Stimulated activated naive CD8-positive, alpha-beta T cell treated with anti-CD3 and anti-CD28 coated beads, Interleukin-15, Interleukin-2, amounts not matched to agents 100 U/mL and 50 U/mL, for 24 hours (primary cell): ENCODE data around the gene HSPA12A.

ENCODE experiments used
- ATAC-seq: fragments of 150-1000 bp; cut with Tn5 transposase; one replicate; pipeline ENCODE4 v1.10.0; 2021
- DNase-seq: peaks from one replicate; pipeline ENCODE4 v3.0.0; 2021

HSPA12A gene

DNA sequence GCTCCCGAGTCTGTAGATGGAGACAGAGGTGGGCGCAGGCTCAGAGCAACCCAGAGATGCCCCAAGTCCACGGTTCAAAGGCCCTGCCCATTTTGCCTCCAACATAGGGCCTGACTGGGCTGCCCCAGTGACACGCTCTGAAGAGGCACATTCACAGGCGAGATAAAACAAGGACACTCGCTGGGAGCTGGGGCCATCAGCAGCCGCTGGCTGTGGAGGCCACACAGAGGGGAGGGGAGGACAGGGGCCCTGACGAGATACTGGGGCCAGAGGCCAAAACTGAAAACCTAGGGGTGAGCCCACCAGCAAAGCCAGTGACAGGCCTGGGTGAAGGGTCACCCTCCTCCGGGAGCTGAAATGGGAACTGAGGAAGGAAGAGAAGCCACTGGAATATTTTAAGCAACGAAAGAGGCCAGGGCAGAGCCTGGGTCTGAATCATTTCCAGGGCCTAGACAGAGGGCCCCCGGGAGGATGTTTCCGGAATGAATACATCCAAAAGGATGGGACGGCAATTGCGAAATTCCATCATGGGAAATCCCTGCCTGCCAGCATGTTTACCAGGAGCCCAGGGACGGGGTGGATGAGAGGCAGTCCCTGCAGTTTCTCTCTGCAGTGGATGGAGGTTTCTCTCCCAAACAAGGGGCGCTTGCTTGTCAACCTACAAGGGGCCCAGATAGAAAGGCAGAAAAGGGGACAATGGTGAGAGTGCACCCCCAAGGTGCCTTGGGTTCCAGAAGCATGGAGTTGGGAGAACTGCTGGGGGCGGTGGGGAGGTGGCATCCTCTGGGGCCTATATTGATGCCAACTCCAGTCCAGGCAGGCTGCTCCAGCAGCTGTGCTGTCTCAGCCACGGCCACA is 29.0 kb upstream of the HSPA12A start:
- ATAC-seq (no peak), DNase-seq (no peak)

DNA sequence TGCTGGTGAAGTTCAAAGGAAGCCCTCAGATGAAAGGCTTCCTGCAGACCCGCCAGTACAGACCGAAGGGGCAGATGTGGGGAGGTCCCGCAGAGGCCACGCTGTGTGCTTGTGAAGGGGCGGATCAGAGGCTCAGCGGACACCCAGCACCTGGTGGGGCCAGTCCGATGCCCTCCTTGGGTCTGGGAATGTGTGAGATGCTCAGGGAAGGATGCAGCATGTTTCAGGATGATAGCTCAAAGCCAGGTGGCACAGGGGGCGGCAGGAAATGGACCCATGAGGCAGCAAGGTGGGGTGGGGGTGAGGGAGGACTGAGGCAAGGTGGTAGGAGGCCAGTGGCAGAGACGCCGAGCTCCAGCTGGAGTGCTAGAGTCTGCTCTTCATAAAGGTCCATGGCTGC is 27.9 kb upstream of the HSPA12A start:
- no peak for ATAC-seq
- DNase-seq = no peak

DNA sequence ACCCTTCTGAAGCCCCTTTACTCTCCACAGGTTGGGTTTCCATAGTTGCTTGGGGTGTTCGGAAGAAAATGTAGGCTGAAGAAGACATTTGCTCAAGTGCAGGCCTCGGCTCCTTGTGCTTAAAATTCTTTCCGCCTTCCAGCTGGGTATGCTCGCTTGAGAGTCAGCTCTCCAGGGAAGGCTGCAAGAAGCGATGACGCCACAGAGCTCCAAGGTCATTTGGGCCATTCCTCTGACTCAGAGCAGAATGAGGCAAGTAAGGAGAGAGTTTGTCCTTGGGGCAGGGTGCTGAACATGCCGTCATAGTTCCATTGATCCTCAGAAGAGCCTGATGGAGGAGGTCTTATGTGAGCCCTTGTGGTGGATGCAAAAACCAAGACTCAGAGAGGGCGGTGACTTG is 27.4 kb upstream of the HSPA12A start:
- DNase-seq = no peak

GRCh38 chr10:116769368-116769767 is 27.0 kb upstream of the HSPA12A start:
- DNase-seq (no peak), ATAC-seq (no peak)

More for the DNA sequence above, 27.4 kb upstream of the HSPA12A start:
- no peak for ATAC-seq

GRCh38 chr10:116768786-116769185 is 26.4 kb upstream of the HSPA12A start:
- DNase-seq = no peak
- ATAC-seq = no peak

GRCh38 chr10:116766837-116767634 is 24.7 kb upstream of the HSPA12A start:
- ATAC-seq = no peak
- DNase-seq = no peak

DNA sequence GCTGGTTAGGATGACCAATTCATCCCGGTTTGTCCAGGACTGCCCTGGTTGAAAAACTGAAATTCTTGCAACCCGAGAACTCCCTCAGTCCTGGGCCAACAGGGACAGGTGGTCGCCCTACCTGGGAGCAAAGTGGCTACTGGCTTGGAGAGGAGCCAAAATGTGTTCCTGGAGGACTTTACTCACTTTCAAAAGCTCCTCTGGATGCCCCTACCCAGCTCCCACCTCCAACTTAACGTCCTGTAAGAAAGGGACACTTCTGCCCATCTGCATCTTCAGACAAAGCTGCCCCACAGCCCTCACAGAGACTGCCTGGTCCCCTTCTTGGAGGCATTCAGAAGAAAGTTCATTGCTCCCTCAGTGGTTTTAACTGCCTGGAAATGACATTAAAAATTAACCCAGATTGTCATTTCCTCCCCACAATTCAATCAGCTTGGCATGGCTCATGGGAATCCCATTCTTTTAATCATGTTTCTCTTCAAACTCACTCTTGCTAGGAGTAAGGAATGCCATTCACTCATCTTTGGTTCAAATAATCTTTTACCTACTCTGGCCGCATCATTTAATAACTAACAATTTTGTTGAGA is 24.0 kb upstream of the HSPA12A start:
- ATAC-seq (no peak), DNase-seq (no peak)

- ATAC-seq (no peak), DNase-seq (peak; percentile 55)
Observed at GRCh38 chr10:116765648-116766081, 23.3 kb upstream of the HSPA12A start.

DNA sequence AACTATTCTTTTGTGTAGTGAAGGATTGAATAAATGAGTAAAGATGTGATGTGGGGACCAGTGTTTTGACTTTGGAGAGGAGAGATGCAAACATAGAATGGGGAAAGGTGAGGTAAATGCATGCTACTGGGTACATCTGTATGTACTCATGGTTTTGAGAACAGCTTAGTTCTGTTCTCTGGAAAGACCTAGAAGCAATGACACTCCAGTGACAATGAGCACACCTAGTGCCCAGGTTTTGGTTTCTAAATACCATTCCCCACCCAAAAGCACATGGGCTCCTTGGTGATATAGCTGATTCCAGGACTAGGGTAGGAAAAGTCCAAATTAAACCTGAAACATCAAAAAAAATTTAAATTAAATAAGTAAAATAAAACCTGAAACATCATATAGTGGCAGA is 22.6 kb upstream of the HSPA12A start:
- no peak for ATAC-seq
- no peak for DNase-seq

DNA sequence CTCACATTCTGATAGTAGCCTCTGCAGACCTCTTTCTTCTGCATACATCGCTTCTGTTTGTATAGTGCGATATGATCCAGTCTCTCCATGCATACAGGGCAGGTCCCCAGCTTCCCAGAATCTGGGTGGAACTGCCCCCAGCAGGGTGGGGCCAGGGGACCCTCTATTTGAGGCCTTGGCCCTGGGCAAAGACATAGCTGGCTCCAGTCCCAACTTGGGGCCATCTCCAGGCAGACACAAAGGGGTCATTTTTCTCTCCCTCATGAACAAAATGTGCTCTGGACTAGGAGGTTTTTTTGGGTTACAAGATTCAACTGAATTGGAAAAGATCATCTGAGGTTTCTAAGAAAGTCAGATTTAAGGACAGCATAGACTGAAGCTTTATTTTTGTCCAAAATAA is 21.1 kb upstream of the HSPA12A start:
- no peak for ATAC-seq
- DNase-seq = no peak

DNA sequence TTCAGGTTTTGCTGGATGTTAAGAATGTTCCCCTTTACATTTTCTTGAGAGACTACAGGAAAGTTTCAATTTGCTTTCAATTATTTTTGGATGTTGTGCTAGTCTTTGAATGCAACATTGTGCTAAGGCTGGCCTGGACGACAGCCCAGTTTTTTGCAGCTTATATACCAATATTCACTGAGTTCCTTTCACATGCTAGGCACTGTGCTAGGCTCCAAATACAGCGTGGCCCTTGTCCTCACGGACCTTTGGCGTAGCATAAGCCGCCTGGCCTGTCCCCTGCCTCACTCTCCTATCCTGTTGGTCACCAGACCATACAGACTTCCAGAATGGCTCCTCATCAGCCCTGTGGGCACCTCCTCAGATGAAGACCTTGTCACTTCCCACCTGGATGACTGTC is 19.5 kb upstream of the HSPA12A start:
- no peak for ATAC-seq

DNA sequence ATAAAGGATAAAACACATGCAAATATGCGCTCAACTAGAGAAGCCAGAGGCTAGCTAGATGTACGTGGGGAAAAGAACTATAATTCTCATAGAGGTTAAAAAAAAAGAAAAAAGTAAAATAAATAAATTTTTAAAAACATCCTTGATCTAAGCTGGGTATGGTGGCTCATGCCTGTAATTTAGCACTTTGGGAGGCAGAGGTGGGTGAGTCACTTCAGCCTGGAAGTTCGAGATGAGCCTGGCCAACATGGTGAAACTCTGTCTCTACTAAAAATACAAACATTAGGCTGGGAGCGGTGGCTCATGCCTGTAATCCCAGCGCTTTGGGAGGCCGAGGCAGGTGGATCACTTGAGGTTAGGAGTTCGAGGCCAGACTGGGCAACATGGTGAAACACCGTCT is 18.6 kb upstream of the HSPA12A start:
- DNase-seq (no peak), ATAC-seq (no peak)

More for the DNA sequence above, 19.5 kb upstream of the HSPA12A start:
- DNase-seq = no peak

GRCh38 chr10:116757246-116757645 is 14.9 kb upstream of the HSPA12A start:
- ATAC-seq (no peak), DNase-seq (no peak)

- no peak for ATAC-seq
- DNase-seq = no peak
Observed at GRCh38 chr10:116756277-116756676, 13.9 kb upstream of the HSPA12A start.

DNA sequence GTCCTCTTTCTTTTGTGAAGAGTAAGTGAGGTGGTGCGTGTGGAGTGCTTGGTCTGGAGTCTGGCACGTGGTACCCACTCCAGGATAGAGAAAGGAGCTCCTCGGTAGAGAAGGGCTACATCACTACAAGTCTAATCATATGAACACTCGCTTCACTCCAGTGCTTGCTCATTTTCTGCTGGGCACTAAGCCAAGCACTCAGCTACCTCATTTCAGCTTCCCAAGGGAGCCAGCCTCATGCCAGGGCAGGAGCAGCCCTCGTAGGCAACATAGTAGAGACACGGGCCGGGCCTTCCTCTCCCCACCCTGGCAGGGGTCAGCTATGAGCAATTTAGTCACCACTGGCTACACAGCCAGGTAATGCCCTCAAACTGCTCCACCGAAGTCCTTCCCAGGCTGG is 11.4 kb upstream of the HSPA12A start:
- DNase-seq (no peak), ATAC-seq (no peak)

GRCh38 chr10:116752969-116753665 is 10.8 kb upstream of the HSPA12A start:
- DNase-seq (no peak), ATAC-seq (no peak)

DNA sequence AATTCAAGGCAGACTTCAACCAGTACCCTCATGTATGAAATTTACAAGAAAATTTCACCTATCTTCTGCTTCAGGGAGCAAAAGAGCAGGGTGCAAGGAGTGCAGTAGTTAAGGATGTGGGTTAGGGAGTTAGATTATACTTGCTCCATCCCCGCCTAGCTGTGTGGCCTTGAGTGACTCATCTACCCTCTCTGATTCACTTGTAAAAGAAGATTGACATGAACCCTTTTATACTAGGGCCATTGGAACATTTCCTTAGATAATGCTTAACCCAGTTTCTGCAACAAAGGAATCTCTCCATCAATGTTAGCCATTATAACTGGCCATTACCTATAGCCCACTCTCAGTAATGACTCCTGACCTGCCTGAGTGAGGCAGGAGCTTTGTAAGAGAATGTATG is 10.2 kb upstream of the HSPA12A start:
- DNase-seq = no peak
- ATAC-seq = no peak

DNA sequence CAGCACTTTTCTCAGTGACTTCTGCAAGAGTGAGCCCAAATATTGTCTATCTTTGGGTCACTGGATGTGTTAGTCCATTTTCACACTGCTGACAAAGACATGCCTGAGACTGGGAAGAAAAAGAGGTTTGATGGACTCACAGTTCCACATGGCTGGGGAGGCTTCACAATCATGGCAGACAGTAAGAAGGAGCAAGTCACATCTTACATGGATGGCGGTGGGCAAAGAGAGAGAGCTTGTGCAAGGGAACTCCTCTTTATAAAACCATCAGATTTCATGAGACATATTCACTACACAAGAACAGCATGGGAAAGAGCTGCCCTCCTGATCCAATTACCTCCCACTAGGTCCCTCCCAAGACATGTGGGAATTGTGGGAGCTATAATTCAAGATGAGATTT is 6.1 kb upstream of the HSPA12A start:
- DNase-seq (no peak), ATAC-seq (no peak)

DNA sequence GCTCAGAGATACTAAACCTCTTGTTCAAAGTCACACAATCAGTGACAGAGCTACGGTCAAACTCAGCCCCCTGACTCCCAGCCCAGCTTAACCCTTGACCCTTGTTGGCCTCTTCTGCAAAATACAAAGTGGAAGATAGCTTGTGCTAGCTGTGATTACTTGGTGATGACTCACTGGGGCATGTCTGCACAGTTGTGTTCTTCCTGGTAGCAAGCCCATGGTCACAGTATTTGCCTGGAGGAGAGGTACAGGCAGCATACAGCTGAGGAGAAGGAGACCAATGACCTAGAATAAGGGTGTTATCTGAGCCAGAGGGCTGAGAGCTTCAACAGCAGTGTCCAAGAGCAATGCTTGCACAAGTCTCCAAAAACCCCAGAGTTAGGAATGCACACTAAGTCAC is 5.7 kb upstream of the HSPA12A start:
- no peak for DNase-seq

DNA sequence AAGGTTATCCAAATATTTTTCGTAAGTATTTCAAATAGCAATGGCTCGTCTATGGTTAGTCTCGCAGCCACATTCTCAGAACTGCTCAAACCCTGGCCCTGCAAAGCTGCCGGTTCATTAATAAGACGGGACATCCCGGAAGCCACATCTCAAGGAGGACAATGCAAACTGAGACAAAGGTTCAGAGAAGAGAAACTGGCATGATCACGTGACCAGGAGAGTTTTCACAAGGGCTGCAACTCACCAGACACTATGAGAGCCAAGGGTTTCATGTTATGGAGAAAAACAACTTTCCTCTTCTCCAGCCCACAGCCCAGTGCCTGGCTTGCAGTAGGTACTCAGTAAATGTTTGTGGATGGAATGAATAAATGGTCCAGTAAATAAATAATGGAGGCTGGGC is 5.0 kb upstream of the HSPA12A start:
- ATAC-seq = no peak
- no peak for DNase-seq

More for the DNA sequence above, 5.7 kb upstream of the HSPA12A start:
- no peak for ATAC-seq

DNA sequence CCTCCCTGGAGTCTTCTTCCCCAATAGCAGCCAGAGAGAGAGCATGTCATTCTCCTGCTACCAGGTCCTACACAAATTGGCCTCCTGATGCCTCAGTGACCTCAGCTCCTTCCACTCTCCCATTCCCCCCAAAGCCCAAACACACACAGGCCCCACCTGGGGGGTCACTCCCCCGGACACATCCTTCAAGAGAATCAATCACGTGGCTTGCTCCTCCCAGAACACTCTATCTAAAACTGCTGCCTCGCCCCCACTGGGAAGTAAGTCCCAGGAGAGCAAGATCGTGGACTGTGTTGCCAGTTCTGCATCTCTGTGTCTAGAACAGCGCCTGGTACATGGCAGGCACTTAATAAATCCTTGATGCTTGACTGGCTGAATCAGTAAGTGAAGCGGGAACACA is 2.5 kb upstream of the HSPA12A start:
- ATAC-seq = no peak

GRCh38 chr10:116744163-116744753 is 1.9 kb upstream of the HSPA12A start:
- ATAC-seq (no peak), DNase-seq (no peak)

More for the DNA sequence above, 2.5 kb upstream of the HSPA12A start:
- no peak for DNase-seq
